ENCODE data around the gene MINDY4B.

Gene MINDY4B

DNA sequence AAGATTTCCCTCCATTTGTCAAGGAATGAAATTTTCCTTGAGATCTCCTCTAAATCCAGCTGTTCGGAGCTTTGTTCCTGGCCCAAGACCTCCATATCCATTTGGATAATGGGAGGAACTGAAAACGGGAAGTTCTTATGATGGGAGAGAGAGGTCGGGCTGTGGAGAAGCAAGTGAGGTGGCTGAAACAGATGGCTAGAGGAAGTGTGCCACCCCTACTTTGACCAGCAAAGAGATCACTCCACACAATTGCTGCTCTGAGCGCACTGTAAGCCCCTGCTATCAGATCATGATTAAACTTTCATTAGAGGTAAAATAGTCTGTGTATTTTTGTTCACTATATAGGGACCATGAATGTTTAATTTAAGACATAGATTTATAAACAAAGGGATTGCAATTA lies at the start of gene MINDY4B:
Gene MINDY4B (minus strand): TSS at position 101 of the 400 bp plus-strand sequence. CDS start 0 bp downstream, at position 101.
- H3K27ac Mint-ChIP-seq: no peak within 1 kb of the TSS
- peaks cover 34% of the 10 kb centered on the region for H3K27me3 Mint-ChIP-seq
- no peaks in the 10 kb centered on the region for H3K9me3 Mint-ChIP-seq
- no peaks in the 10 kb centered on the region for H3K36me3 Mint-ChIP-seq (ENCODE audit: low read depth)
- H3K4me3 Mint-ChIP-seq: no peak within 1 kb of the TSS
- no peaks in the 10 kb centered on the region for H3K4me1 Mint-ChIP-seq (ENCODE audit: low read depth)

DNA sequence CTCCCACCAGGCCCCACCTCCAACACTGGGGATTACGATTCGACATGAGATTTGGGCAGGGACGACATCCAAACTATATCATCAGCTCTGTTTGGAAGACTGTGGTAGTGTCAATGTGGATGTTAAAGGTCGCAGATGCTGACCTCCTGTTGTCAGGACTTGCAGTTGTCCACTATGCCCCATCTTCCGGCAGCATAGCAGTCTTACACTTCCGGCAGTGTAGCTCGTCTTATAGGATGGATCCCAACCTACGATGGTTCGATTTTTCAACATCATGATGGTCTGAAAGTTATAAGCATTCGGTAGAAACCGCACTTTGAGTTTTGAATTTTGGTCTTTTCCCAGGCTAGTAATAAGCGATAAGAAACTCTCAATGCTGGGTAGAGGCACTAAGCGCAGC lies 46.7 kb upstream of the MINDY4B start:
- Mint-ChIP-seq H3K9me3 (no peaks in the 10 kb centered on the region), H3K27ac (no peak overlapping the region), H3K36me3 (ENCODE audit: low read depth) (no peaks in the 10 kb centered on the region), H3K4me3 (no peak overlapping the region), H3K27me3 (peaks cover 26% of the 10 kb centered on the region), H3K4me1 (ENCODE audit: low read depth) (no peaks in the 10 kb centered on the region)

DNA sequence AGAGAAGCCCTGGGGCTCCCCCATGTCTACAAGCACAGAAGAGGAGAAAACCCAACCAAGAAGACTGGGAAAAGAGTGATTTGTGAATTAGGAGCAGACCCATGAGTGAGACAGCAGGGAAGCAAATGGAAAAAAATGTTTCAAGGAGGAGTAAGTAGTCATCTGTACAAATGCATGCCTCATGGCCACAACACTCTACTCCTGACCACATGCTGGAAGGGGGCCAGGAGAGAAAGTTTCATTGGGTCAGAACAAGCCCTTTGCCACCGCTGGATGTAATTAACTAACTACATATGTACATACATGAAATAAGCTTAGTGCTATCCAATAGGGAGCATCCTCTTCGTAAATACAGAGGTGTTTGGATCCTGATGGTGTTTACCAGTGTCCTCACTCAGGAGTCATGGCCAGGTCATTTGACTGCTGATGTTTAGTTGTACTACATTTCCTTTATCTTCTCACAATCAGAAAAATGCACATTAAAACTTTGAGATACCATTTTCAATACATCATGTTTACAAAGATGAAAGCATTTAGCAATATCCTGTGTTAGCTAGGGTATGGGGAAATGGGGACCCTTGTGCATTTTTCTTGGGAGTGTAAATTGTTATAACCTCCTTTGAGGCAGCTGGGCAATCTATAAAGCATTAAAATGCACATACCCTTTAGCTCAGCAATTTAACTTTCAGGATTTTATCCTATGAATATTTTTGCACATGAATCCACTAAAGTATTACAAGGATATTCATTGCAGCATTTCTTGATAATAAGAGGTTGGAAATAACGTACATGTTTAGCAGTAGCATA lies 40.2 kb upstream of the MINDY4B start:
- H3K4me3 Mint-ChIP-seq: no peak overlapping the region
- no peaks in the 10 kb centered on the region for H3K9me3 Mint-ChIP-seq
- H3K36me3 Mint-ChIP-seq (ENCODE audit: low read depth): no peaks in the 10 kb centered on the region
- no peaks in the 10 kb centered on the region for H3K4me1 Mint-ChIP-seq (ENCODE audit: low read depth)
- H3K27ac Mint-ChIP-seq: no peak overlapping the region
- H3K27me3 Mint-ChIP-seq: peaks cover 34% of the 10 kb centered on the region

DNA sequence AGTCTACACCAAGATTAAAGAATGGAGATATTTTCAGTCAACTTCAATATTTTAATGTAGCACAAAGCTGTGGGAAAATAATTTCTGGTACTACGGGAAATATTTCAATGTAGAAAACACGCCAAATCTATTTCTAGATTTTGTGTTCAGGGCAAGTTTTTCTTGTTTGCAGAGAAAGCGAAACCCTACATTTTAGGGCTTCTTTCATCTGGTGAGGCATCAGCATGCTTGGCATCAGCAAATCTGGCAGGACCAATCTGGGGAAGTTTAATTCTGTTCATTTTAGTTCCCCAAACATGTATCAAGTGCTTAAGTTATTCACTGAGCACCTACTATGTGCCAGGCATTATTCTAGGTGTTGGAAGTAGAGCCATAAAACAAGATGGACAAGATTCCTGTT lies 37.0 kb upstream of the MINDY4B start:
- Mint-ChIP-seq H3K27me3 (peaks cover 40% of the 10 kb centered on the region), H3K27ac (no peak overlapping the region), H3K4me3 (no peak overlapping the region), H3K4me1 (ENCODE audit: low read depth) (no peaks in the 10 kb centered on the region), H3K9me3 (no peaks in the 10 kb centered on the region), H3K36me3 (ENCODE audit: low read depth) (no peaks in the 10 kb centered on the region)

DNA sequence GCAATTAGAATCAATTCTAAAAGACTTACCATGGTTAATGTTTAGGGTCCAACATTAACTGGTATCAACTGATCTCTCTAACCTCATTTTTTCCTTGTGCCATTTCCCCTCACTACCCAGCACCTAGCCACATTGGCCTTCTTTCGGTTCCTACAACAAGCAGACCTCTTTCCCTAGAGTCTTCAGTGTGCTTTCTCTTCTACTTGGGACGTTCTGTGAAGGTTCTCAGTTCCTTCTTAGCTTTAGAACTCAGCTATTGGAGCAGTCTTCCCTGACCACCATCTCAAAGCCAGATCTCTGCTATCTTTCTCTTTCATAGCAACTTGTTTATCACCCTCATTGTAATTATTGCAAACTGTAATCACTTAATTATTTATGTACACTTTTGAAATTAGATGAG lies 31.5 kb upstream of the MINDY4B start:
- peaks cover 25% of the 10 kb centered on the region for H3K27me3 Mint-ChIP-seq
- H3K27ac Mint-ChIP-seq: no peak overlapping the region
- no peak overlapping the region for H3K4me3 Mint-ChIP-seq
- no peaks in the 10 kb centered on the region for H3K9me3 Mint-ChIP-seq
- H3K36me3 Mint-ChIP-seq (ENCODE audit: low read depth): no peaks in the 10 kb centered on the region
- H3K4me1 Mint-ChIP-seq (ENCODE audit: low read depth): no peaks in the 10 kb centered on the region

DNA sequence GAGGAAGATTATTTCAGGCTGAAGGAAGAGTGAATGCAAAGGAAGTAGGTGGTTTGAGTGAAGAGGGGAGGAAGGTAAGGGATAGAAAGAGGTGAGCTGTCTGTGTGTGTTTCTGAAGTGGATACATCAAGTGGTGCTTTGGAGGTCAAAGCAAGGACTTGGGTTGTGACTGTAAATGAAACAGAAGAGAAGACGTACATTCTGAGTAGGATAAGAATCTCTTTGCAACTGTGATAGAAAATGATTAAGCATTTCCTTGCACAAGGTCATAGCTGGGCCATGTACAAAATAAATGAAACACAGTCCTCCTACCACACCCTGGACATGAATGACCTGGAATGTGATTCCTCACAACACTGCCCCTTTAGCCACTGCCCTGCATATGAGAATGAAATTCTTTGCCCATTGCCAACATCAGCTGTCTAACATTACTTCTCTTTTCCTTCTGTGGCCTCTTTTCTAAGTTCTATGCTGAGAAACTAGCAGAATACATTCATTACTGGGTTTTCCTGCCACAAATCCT lies 28.3 kb upstream of the MINDY4B start:
- H3K27me3 Mint-ChIP-seq: peaks cover 16% of the 10 kb centered on the region

DNA sequence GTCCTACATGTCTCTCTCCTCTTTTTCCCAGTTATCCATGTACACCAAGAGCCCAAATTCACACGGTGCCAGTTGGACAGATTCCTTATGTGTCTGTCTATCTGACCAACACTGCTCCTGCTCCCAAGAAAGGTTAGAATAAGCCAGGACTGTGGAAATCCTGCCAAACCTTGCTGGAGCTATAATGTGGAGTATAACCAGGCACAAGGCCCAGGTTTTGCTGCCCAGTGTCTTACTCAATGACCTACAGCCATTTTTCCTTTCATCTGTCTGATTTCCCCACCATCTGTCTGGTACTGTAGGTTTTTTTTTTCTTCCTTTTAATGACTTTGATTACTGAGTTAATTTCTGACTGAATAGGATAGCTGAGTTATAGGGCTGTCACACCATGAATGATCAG lies 26.5 kb upstream of the MINDY4B start:
- no peak overlapping the region for H3K27ac Mint-ChIP-seq

More for the DNA sequence above, 28.3 kb upstream of the MINDY4B start:
- Mint-ChIP-seq H3K27ac (no peak overlapping the region), H3K4me3 (no peak overlapping the region), H3K36me3 (ENCODE audit: low read depth) (no peaks in the 10 kb centered on the region), H3K9me3 (no peaks in the 10 kb centered on the region), H3K4me1 (ENCODE audit: low read depth) (no peaks in the 10 kb centered on the region)

DNA sequence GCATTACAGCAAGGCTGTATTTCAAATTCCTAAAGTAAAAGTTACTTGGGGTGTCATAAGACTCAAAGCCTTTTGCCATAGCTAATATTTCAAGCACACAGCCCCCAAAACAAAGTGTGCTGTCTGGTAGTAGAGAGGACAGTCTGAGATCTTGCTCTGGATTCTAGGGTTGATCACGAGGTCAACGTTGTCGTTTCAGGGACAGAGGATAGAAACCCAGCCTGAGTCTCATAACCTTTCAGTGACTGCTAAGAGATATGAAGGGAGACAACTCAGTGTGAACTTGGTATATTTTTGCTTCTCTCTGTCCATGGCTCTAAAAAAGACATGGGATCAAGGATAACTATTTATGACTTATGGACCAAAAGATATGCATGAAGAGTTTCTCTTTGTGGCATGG lies 25.6 kb upstream of the MINDY4B start:
- no peak overlapping the region for H3K27ac Mint-ChIP-seq
- no peak overlapping the region for H3K4me3 Mint-ChIP-seq
- H3K9me3 Mint-ChIP-seq: no peaks in the 10 kb centered on the region
- H3K4me1 Mint-ChIP-seq (ENCODE audit: low read depth): peaks cover 1% of the 10 kb centered on the region
- H3K36me3 Mint-ChIP-seq (ENCODE audit: low read depth): no peaks in the 10 kb centered on the region
- H3K27me3 Mint-ChIP-seq: peaks cover 8% of the 10 kb centered on the region

More for the DNA sequence above, 26.5 kb upstream of the MINDY4B start:
- Mint-ChIP-seq H3K4me1 (ENCODE audit: low read depth) (no peaks in the 10 kb centered on the region), H3K9me3 (no peaks in the 10 kb centered on the region), H3K4me3 (no peak overlapping the region), H3K36me3 (ENCODE audit: low read depth) (no peaks in the 10 kb centered on the region), H3K27me3 (peaks cover 9% of the 10 kb centered on the region)

DNA sequence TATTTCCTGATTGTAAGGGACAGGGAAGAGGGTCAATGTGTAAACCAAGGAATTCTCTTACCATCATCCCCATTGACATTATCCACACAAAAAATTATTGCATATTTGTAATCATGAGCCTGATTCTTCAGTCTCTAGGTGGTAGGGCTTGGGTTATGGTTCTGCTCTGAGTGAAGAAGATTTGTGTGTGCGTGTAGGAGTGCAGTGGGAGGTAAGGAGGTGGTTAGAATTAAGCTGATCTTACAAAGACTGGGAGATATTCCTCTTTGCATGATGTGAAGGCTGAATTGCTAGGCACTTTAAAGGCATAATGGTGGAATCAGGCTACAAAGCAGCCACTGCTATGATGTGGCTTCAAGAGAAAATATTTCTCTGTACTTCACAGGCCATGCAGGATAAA lies 23.0 kb upstream of the MINDY4B start:
- Mint-ChIP-seq H3K4me3 (no peak overlapping the region), H3K9me3 (no peaks in the 10 kb centered on the region), H3K36me3 (ENCODE audit: low read depth) (no peaks in the 10 kb centered on the region), H3K27ac (no peak overlapping the region), H3K27me3 (peaks cover 12% of the 10 kb centered on the region), H3K4me1 (ENCODE audit: low read depth) (peaks cover 6% of the 10 kb centered on the region)

DNA sequence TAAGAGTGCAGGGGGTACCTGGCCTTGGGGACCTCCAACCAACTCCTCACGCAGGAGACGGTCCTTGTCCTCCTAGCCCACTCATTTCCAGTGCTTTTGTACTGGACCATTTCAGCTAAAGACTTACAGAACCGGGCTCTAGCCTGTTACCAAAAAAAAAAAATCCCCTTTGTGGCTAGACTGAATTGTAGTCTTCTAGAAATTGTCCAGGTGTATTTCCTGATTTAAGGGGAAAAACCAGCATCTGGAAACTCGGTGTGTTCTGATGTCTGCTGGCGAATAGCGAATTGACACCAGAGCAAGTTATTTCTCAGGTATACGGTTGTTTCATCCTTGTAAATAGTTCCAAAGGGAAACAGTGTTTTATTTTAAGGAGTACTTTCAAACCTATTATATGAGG lies 21.1 kb upstream of the MINDY4B start:
- Mint-ChIP-seq H3K27me3 (peaks cover 5% of the 10 kb centered on the region), H3K9me3 (no peaks in the 10 kb centered on the region), H3K4me1 (ENCODE audit: low read depth) (peaks cover 6% of the 10 kb centered on the region), H3K36me3 (ENCODE audit: low read depth) (no peaks in the 10 kb centered on the region), H3K4me3 (no peak overlapping the region), H3K27ac (no peak overlapping the region)

DNA sequence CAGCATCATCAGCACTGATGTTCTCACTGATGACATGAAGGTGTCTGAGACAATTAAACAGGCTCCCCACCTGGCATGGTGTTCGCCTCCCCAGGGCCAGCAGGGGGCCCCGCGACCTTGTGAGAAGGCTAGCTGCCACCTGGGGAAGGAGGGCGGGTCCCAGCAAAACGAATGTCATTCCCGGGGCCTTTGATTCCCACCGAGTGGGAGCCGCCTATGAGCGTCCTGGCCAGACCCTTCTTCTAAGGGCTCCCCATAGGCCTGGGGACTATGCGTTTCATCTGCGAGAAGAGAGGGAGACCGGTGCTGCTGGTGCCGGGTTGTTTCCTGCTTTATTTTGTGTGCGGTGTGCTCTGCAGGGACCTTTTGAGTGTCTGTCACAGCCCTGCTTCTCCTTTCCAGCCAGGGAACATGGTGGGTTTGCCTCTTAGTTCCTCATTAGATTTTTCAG lies 20.5 kb upstream of the MINDY4B start:
- peak overlapping the region; percentile 33 for H3K4me3 Mint-ChIP-seq
- H3K9me3 Mint-ChIP-seq: no peaks in the 10 kb centered on the region
- no peak overlapping the region for H3K27ac Mint-ChIP-seq
- H3K27me3 Mint-ChIP-seq: peaks cover 5% of the 10 kb centered on the region
- H3K36me3 Mint-ChIP-seq (ENCODE audit: low read depth): no peaks in the 10 kb centered on the region
- peaks cover 6% of the 10 kb centered on the region for H3K4me1 Mint-ChIP-seq (ENCODE audit: low read depth)

DNA sequence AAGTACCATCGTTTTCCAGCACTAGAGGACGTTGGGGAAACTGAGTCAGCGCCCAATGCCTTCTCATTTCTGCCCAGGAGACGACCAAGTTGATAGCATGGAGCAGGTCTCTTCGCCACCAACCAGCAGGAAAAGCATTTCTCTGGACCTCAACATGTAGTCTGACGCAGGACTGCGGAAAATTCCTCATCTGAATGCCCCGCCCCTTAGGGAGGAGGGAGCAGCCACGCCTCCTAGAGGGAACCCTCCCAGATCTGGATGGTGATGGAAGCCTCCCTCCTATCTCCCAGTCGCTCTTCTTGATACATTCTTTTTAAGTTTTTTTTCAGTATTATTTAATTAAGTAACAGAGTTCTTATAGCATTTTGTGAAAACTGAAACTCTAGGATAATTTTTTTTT lies 17.4 kb upstream of the MINDY4B start:
- H3K27ac Mint-ChIP-seq: no peak overlapping the region
- no peaks in the 10 kb centered on the region for H3K9me3 Mint-ChIP-seq
- H3K27me3 Mint-ChIP-seq: peaks cover 13% of the 10 kb centered on the region
- no peak overlapping the region for H3K4me3 Mint-ChIP-seq
- no peaks in the 10 kb centered on the region for H3K36me3 Mint-ChIP-seq (ENCODE audit: low read depth)
- H3K4me1 Mint-ChIP-seq (ENCODE audit: low read depth): peaks cover 6% of the 10 kb centered on the region

DNA sequence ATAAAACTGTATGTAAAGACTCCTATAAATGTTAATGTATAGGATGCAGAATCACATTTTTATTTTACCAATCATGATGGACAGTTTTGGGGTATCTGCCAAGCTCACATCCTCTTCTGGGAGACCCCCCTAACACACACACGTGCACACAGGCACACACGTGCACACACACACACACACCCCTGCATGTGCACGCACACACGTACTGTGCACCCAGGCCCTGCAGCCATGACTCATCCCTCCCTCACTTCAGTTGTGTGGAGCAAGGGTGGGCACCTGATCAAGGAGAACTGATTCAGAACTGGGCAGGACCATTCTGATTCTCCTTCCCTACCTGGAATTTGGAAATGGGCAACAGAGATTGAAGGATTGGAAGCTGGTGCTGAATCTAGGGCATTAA lies 16.0 kb upstream of the MINDY4B start:
- peaks cover 6% of the 10 kb centered on the region for H3K4me1 Mint-ChIP-seq (ENCODE audit: low read depth)
- no peaks in the 10 kb centered on the region for H3K36me3 Mint-ChIP-seq (ENCODE audit: low read depth)
- H3K27me3 Mint-ChIP-seq: peaks cover 13% of the 10 kb centered on the region
- H3K27ac Mint-ChIP-seq: no peak overlapping the region
- no peaks in the 10 kb centered on the region for H3K9me3 Mint-ChIP-seq
- H3K4me3 Mint-ChIP-seq: no peak overlapping the region

DNA sequence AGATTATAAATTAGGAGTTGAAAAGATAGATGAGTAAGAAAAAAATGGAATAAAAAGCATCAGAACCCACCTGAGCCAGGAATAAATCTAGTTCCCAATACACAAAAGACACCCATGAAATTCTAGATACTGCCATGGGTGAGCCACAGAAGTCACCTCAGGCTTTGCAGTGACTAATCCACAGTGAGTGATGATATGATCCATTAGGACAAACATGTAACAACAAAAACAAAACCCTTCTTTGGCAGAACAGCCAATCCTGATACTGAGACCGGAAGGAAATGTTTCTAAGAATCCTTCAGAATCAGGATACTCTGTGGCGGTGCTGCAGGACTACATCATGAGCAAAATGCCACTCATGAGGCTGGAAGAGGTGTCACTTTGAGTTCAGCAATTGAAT lies 15.0 kb upstream of the MINDY4B start:
- H3K27me3 Mint-ChIP-seq: peaks cover 8% of the 10 kb centered on the region
- no peak overlapping the region for H3K27ac Mint-ChIP-seq
- no peaks in the 10 kb centered on the region for H3K36me3 Mint-ChIP-seq (ENCODE audit: low read depth)
- no peaks in the 10 kb centered on the region for H3K4me1 Mint-ChIP-seq (ENCODE audit: low read depth)
- no peak overlapping the region for H3K4me3 Mint-ChIP-seq
- no peaks in the 10 kb centered on the region for H3K9me3 Mint-ChIP-seq

DNA sequence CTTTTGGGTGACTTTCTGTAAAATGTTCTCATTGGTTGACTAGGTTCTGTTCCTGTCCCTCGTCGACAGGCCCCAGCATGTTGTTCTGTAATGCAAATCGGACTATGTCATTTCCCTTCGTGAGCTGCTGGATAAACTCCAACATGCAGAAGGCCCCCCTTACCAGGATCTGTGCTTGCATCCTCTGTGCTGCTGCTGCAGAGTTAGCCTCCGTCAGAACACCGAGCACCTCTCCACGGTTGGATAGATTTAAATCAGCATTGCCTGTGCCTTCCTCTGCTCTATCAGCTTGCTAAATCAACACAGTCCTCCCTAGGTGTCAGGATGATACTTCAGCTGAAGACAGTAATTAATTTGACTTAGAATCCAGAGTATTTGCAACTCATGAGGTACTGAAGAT lies 12.7 kb upstream of the MINDY4B start:
- H3K4me1 Mint-ChIP-seq (ENCODE audit: low read depth): no peaks in the 10 kb centered on the region
- no peaks in the 10 kb centered on the region for H3K9me3 Mint-ChIP-seq
- H3K4me3 Mint-ChIP-seq: no peak overlapping the region
- H3K27ac Mint-ChIP-seq: no peak overlapping the region
- no peaks in the 10 kb centered on the region for H3K36me3 Mint-ChIP-seq (ENCODE audit: low read depth)
- peaks cover 8% of the 10 kb centered on the region for H3K27me3 Mint-ChIP-seq

Measured in stimulated activated naive CD8-positive, alpha-beta T cell treated with anti-CD3 and anti-CD28 coated beads, Interleukin-15, Interleukin-2, amounts not matched to agents 100 ng/mL and 50 ng/mL, for 24 hours (primary cell).